H1 (cell line): ENCODE results near the gene FASTKD3. TPM values are rescaled to one million over a fixed set of nuclear protein-coding genes. Genes with fewer than 3 reads are reported as not detected.

ENCODE experiments used
- CTCF ChIA-PET: fragments of 300-600 bp; sonication (Branson Sonifier 250); formaldehyde crosslinking; loops from one replicate; lab custom pipeline; 2021; ENCODE audit not compliant: partially characterized antibody; lab: Charles Lee
- POLR2A ChIA-PET: fragments of 300-600 bp; sonication (Branson Sonifier 250); formaldehyde crosslinking; loops from one replicate; lab custom pipeline; 2021; ENCODE audit warnings: inconsistent platforms; ENCODE audit not compliant: partially characterized antibody; lab: Charles Lee
- DNase-seq, 2 experiments: peaks; one replicate each; pipeline versions ENCODE4 v3.0.0 to v3.0.0-alpha.2; 2010 to 2022; ENCODE audit warnings: low spot score in 2 of 2, low read depth in 1 of 2, mixed read lengths in 1 of 2
- FAIRE-seq: peaks from 2 replicates; lab custom pipeline; 2011; peaks lifted over from hg19 to GRCh38; lab: Jason Lieb, UNC
- H2AFZ ChIP-seq: 2 replicates; pipeline ENCODE4 v1.8.1; 2012; ENCODE audit warnings: low read length, inconsistent platforms
- H2AK5ac ChIP-seq: 2 replicates; pipeline ENCODE4 v1.6.1; 2013; ENCODE audit warnings: low read depth, low read length
- H2BK120ac ChIP-seq: replicated peaks from 2 replicates; pipeline ENCODE3; 2013; ENCODE audit warnings: low read depth, low read length, inconsistent platforms
- H2BK12ac ChIP-seq: 2 replicates; pipeline ENCODE4 v1.6.1; 2013; ENCODE audit warnings: low read depth, low read length
- H2BK15ac ChIP-seq: 2 replicates; pipeline ENCODE4 v1.6.1; 2013; ENCODE audit warnings: low read length
- H2BK20ac ChIP-seq: 2 replicates; pipeline ENCODE4 v1.6.1; 2013; ENCODE audit warnings: low read length
- H2BK5ac ChIP-seq: 2 replicates; pipeline ENCODE4 v1.6.1; 2013; ENCODE audit warnings: low read depth, low read length
- H3K14ac ChIP-seq: 2 replicates; pipeline ENCODE4 v1.6.1; 2013; ENCODE audit warnings: inconsistent platforms; ENCODE audit not compliant: insufficient read length
- H3K18ac ChIP-seq: 2 replicates; pipeline ENCODE4 v1.6.1; 2013; ENCODE audit warnings: low read length; ENCODE audit errors: extremely low read depth
- H3K23ac ChIP-seq: 2 replicates; pipeline ENCODE4 v1.6.1; 2013; ENCODE audit warnings: inconsistent platforms; ENCODE audit not compliant: insufficient read length
- H3K23me2 ChIP-seq: 2 replicates; pipeline ENCODE4 v1.6.1; 2013; ENCODE audit warnings: low read depth, low read length
- H3K27ac ChIP-seq: 2 replicates; pipeline ENCODE4 v1.6.1; 2011; ENCODE audit warnings: low read depth, low read length, inconsistent platforms
- H3K27me3 ChIP-seq, 4 experiments: replicated peaks in 1 of 4; 1 replicate in 1 of 4; 2 replicates in 3 of 4; pipeline versions ENCODE4 v1.6.1 to v1.8.1; 2011 to 2013; ENCODE audit warnings: low read length in 3 of 4, mild to moderate bottlenecking in 3 of 4, inconsistent platforms in 2 of 4, mixed read lengths in 2 of 4, moderate library complexity in 1 of 4; ENCODE audit not compliant: control insufficient read depth in 3 of 4, insufficient read depth in 3 of 4; ENCODE audit errors: extremely low read depth in 1 of 4
- H3K36me3 ChIP-seq, 4 experiments: 2 replicates each; pipeline versions ENCODE4 v1.6.1 to v1.8.1; 2011 to 2013; ENCODE audit warnings: mild to moderate bottlenecking in 4 of 4, low read length in 3 of 4, moderate library complexity in 2 of 4, control low read depth in 1 of 4, inconsistent platforms in 1 of 4; ENCODE audit not compliant: insufficient read depth in 4 of 4, control insufficient read depth in 2 of 4
- H3K4ac ChIP-seq: replicated peaks from 2 replicates; pipeline ENCODE3; 2013; ENCODE audit warnings: low read length, low read depth, mixed read lengths, inconsistent platforms; ENCODE audit not compliant: insufficient read length
- H3K4me1 ChIP-seq, 4 experiments: replicated peaks in 1 of 4; 1 replicate in 1 of 4; 2 replicates in 3 of 4; pipeline versions ENCODE4 v1.6.1 to v1.8.1; 2011 to 2013; ENCODE audit warnings: low read length in 3 of 4, inconsistent platforms in 2 of 4, mixed read lengths in 1 of 4; ENCODE audit not compliant: insufficient read depth in 4 of 4, control insufficient read depth in 3 of 4
- H3K4me2 ChIP-seq, 2 experiments: 2 replicates each; pipeline versions ENCODE4 v1.6.1 to v1.8.1; 2011 to 2013; ENCODE audit warnings: low read depth in 2 of 2, low read length in 2 of 2, control low read depth in 1 of 2, inconsistent platforms in 1 of 2, mild to moderate bottlenecking in 1 of 2; ENCODE audit not compliant: insufficient read depth in 1 of 2
- H3K4me3 ChIP-seq, 4 experiments: fragments of 200-600, 300-600 bp in 1 of 4; sonication (generic), shearing (Covaris generic), sonication (Bioruptor Twin) in 1 of 4; 2 replicates each; pipeline versions ENCODE4 v1.5.1 to v1.8.1; 2011 to 2016; ENCODE audit warnings: low read length in 4 of 4, low read depth in 3 of 4, control low read depth in 2 of 4, inconsistent platforms in 2 of 4, mild to moderate bottlenecking in 2 of 4, mixed read lengths in 1 of 4, moderate library complexity in 1 of 4; ENCODE audit not compliant: insufficient read depth in 2 of 4; ENCODE audit errors: extremely low read depth in 1 of 4
- H3K56ac ChIP-seq: replicated peaks from 2 replicates; pipeline ENCODE3; 2013; ENCODE audit warnings: low read depth, mild to moderate bottlenecking, mixed read lengths, low read length, inconsistent platforms; ENCODE audit not compliant: insufficient read length
- H3K79me1 ChIP-seq: 2 replicates; pipeline ENCODE4 v1.6.1; 2013; ENCODE audit warnings: low read depth, low read length, control low read depth
- H3K79me2 ChIP-seq, 2 experiments: 2 replicates each; pipeline versions ENCODE4 v1.6.1 to v1.8.1; 2012 to 2013; ENCODE audit warnings: low read length in 2 of 2, mild to moderate bottlenecking in 2 of 2, inconsistent platforms in 1 of 2; ENCODE audit not compliant: insufficient read depth in 2 of 2, control insufficient read depth in 1 of 2
- H3K9ac ChIP-seq, 4 experiments: replicated peaks in 1 of 4; 1 replicate in 1 of 4; 2 replicates in 3 of 4; pipeline versions ENCODE4 v1.6.1 to v1.8.1; 2011 to 2013; ENCODE audit warnings: low read depth in 3 of 4, low read length in 3 of 4, control low read depth in 2 of 4, mild to moderate bottlenecking in 2 of 4, moderate library complexity in 2 of 4, inconsistent platforms in 1 of 4; ENCODE audit errors: extremely low read depth in 1 of 4
- H3K9me3 ChIP-seq, 2 experiments: 2 replicates each; pipeline versions ENCODE4 v1.6.1 to v1.8.1; 2012 to 2013; ENCODE audit warnings: mild to moderate bottlenecking in 2 of 2, moderate library complexity in 2 of 2, control low read depth in 1 of 2, inconsistent platforms in 1 of 2, low read depth in 1 of 2, low read length in 1 of 2, mixed read lengths in 1 of 2; ENCODE audit not compliant: insufficient read depth in 2 of 2
- H4K20me1 ChIP-seq, 2 experiments: replicated peaks in 1 of 2; 2 replicates each; pipeline versions ENCODE3 to v1.8.1; 2011 to 2013; ENCODE audit warnings: inconsistent platforms in 2 of 2, low read length in 2 of 2, mild to moderate bottlenecking in 1 of 2; ENCODE audit not compliant: insufficient read depth in 2 of 2, control insufficient read depth in 1 of 2
- H4K5ac ChIP-seq: 2 replicates; pipeline ENCODE4 v1.6.1; 2013; ENCODE audit warnings: low read length, low read depth, mixed read lengths, inconsistent platforms; ENCODE audit not compliant: insufficient read length
- H4K8ac ChIP-seq: 2 replicates; pipeline ENCODE4 v1.8.0; 2013; ENCODE audit warnings: mild to moderate bottlenecking, moderate library complexity, low read length, inconsistent platforms; ENCODE audit not compliant: insufficient read depth; ENCODE audit errors: extremely low read depth
- H4K91ac ChIP-seq: replicated peaks from 2 replicates; pipeline ENCODE3; 2013; ENCODE audit warnings: low read length, mixed read lengths, inconsistent platforms; ENCODE audit not compliant: insufficient read length
- HDAC2 ChIP-seq, 2 experiments: fragments of 300-600 bp in 1 of 2; sonication (generic) in 1 of 2; IDR thresholded peaks; 2 replicates each; pipeline ENCODE4 v1.6.1; 2011 to 2012; ENCODE audit warnings: low read depth in 2 of 2, low read length in 2 of 2, mild to moderate bottlenecking in 2 of 2, moderate library complexity in 2 of 2, borderline replicate concordance in 1 of 2, inconsistent platforms in 1 of 2
- KDM4A ChIP-seq: IDR thresholded peaks from one replicate; pipeline ENCODE4 v1.7.1; 2012; ENCODE audit warnings: low read depth, mild to moderate bottlenecking, moderate library complexity, low read length, inconsistent platforms; ENCODE audit not compliant: severe bottlenecking
- PHF8 ChIP-seq: fragments of 200-600 bp; sonication (generic); conservative IDR thresholded peaks from 2 replicates; pipeline ENCODE4 v1.7.1; 2012; ENCODE audit warnings: low read depth, mild to moderate bottlenecking, inconsistent platforms, low read length, moderate library complexity
- RBBP5 ChIP-seq: IDR thresholded peaks from 2 replicates; pipeline ENCODE4 v1.7.1; 2012; ENCODE audit warnings: low read depth, mild to moderate bottlenecking, inconsistent platforms, low read length, moderate library complexity, borderline replicate concordance
- SRF ChIP-seq: IDR thresholded peaks from 2 replicates; pipeline ENCODE4 v1.6.1; 2011; ENCODE audit warnings: mild to moderate bottlenecking, low read depth, low read length, moderate library complexity
- WGBS, 2 experiments: shearing (Covaris generic) in 1 of 2; methylation state at CpG; one replicate each; pipeline versions ENCODE4 v1.1.6 to v1.1.7; 2013 to 2015; ENCODE audit warnings: low lambda C conversion rate in 2 of 2, mixed read lengths in 2 of 2, inconsistent platforms in 1 of 2, low coverage in 1 of 2, missing lambda C conversion rate in 1 of 2; ENCODE audit not compliant: insufficient replicate concordance in 2 of 2, insufficient coverage in 1 of 2, insufficient read length in 1 of 2; ENCODE audit errors: extremely low coverage in 1 of 2, missing lambda C conversion rate in 1 of 2; 5-methylcytosine and 5-hydroxymethylcytosine counted together
- polyA plus RNA-seq, 7 experiments: library from polyadenylated mRNA; depleted of rRNA in 3 of 7; stranded (reverse) in 5 of 7; unstranded in 2 of 7; fragments of >200 nt in 5 of 7; fragments of 200-250 nt in 2 of 7; gene quantifications; 1 replicate in 5 of 7; 2 replicates in 1 of 7; 4 replicates in 1 of 7; pipeline versions ENCODE4 v1.2.1 to v1.2.3, GENCODE V29; 2011 to 2013; ENCODE audit warnings: missing spikeins in 2 of 7, mixed read lengths in 2 of 7
- total RNA-seq: library from RNA; stranded (reverse); fragmentation: NEBNext Ultra II Directional; extraction: Animal tissue kit (Norgen Biotek cat#: 25700); gene quantifications from 2 replicates; pipeline ENCODE4 v1.2.1, GENCODE V29; 2021
- TF ChIP-seq, protein P1 (sequence below): IDR thresholded peaks from 2 replicates; pipeline ENCODE4 v1.6.1; 2011; ENCODE audit warnings: low read depth, mild to moderate bottlenecking, low read length; ENCODE audit not compliant: insufficient read depth
- TF ChIP-seq, protein P2 (sequence below): IDR thresholded peaks from 2 replicates; pipeline ENCODE4 v1.6.1; 2012; ENCODE audit warnings: inconsistent platforms

FASTKD3 gene
- total and polyA plus RNA-seq, 2 of the 8 experiments (the other 6 are each of a cell fraction or from before 2014, with no cell fraction given), result 5.6 to 7.6 TPM

DNA sequence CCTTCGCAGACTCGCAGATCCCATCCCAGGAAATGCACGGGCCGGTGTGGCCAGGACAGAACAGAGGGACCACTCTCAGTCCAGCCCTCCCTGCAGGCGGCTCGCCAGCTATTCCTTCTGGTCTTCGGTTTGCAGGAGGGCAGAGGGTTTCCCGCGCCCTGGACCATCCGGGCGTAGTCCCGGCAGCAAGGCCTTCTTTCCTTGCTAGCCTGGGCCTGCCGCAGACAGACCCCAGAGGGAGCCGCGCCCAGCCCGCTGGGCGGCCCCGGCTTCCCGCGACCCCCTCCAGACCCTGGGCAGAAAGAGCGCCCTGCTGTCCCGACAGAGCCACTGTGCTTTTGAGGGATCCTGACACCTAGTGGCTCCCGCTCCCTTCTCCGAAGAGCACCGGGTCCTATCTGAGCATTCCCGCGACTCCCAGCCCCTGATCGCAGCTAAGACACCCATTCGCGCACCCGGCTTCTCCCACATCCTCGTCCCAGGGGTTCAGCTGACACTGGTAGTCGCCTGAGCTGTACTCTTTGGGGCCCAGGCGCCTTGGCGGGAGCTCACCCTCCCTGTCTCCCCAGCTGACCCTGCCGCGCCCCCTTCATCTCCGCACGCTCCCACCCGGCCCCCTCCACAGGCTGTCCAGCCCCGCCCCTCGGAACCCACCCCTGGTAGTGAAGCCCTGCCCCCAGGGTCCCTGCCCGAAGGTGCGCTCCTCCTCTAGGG, 19.0 kb downstream of the FASTKD3 start:
- Histone ChIP-seq H3K79me2 (no peaks in the 10 kb centered on the region), H3K4me1 (peaks cover 0 to 8% (median 3%) of the 10 kb centered on the region in 4 experiments; a peak in 4 of 7 replicates), H3K9ac (peak overlapping the region in 2 of 4 experiments; percentile 40 to 43; a peak in 4 of 7 replicates), H3K4me2 (peak overlapping the region; percentile 76 to 91), H3K4me3 (peak overlapping the region; percentile 40 to 72 (median 66)), H3K36me3 (no peaks in the 10 kb centered on the region), H2BK120ac (no peak overlapping the region), H3K56ac (no peak overlapping the region), H3K79me1 (no peaks in the 10 kb centered on the region), H3K27me3 (peaks cover 0 to 16% (median 9%) of the 10 kb centered on the region in 4 experiments; a peak in 4 of 7 replicates), H2BK15ac (no peak overlapping the region), H4K91ac (no peak overlapping the region), H2BK5ac (no peak overlapping the region), H3K23me2 (peaks cover 9% of the 10 kb centered on the region), H3K27ac (no peak overlapping the region), H2AFZ (peak overlapping the region; percentile 95; the same call in 1 of the 2 replicates), H4K20me1 (no peaks in the 10 kb centered on the region), H3K23ac (no peak overlapping the region), H3K4ac (no peak overlapping the region), H2AK5ac (no peak overlapping the region), H4K8ac (no peak overlapping the region), H3K18ac (peak overlapping the region; percentile 68; the same call in 1 of the 2 replicates), H4K5ac (no peak overlapping the region), H2BK20ac (no peak overlapping the region), H3K14ac (no peak overlapping the region), H3K9me3 (no peaks in the 10 kb centered on the region), H2BK12ac (no peak overlapping the region)
- WGBS, 2 experiments, result 2% methylated on average over 31 of the region's 44 CpGs; no CpG with 5 or more reads in 1 of the 2 experiments
- POLR2A ChIA-PET, result interaction anchor here (1.2 to 1.5 kb wide), 2 partner anchors 29 to 454 kb away, joined by 3 read pairs; partner anchors contain the start of gene ADCY2
- FAIRE-seq, result no peak
- no peak for DNase-seq
- CTCF ChIA-PET, result interaction anchor here (0.6 to 3.4 kb wide), 8 partner anchors 11 to 1084 kb away, joined by 3 to 23 read pairs (median 6); partner anchors contain the start of genes FASTKD3 and MTRR
- TF ChIP-seq RBBP5 (peak; percentile 48; the same call in 1 of the 2 replicates), HDAC2 (IDR thresholded peaks at IDR 0.05; ENCODE audit: borderline replicate concordance in 1 of 2, low read depth in 2 of 2, low read length in 2 of 2) (peak in 1 of 2 experiments; percentile 70; a peak in 1 of 4 replicates), PHF8 (0 out of 2 replicates have a peak, but pooled peaks have one; percentile 5), SRF (no peak), KDM4A (peak; percentile 73)
- TF ChIP-seq, protein P1, sequence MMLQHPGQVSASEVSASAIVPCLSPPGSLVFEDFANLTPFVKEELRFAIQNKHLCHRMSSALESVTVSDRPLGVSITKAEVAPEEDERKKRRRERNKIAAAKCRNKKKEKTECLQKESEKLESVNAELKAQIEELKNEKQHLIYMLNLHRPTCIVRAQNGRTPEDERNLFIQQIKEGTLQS, result no peak
- TF ChIP-seq, protein P2, sequence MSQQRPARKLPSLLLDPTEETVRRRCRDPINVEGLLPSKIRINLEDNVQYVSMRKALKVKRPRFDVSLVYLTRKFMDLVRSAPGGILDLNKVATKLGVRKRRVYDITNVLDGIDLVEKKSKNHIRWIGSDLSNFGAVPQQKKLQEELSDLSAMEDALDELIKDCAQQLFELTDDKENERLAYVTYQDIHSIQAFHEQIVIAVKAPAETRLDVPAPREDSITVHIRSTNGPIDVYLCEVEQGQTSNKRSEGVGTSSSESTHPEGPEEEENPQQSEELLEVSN, result peak; percentile 85
